NCI-H510A treated with DMSO at 0.1 percent for 48 hours (cell line): ENCODE results near the gene ZDHHC4.

ENCODE experiments used
- DNase-seq: peaks from one replicate; lab custom pipeline; 2025; lab: John Stamatoyannopoulos, UW

The ZDHHC4 gene

GRCh38 chr7:6606866-6607583, 29.8 kb downstream of the ZDHHC4 start:
- DNase-seq = no peak

- DNase-seq = no peak
These were observed 30.4 kb downstream of the ZDHHC4 start for GRCh38 chr7:6607651-6608051.

- no peak for DNase-seq
These were observed 30.8 kb downstream of the ZDHHC4 start for GRCh38 chr7:6608081-6608480.

- no peak for DNase-seq
These were observed 31.5 kb downstream of the ZDHHC4 start for GRCh38 chr7:6608794-6609193.

- DNase-seq = no peak
These were observed 35.6 kb downstream of the ZDHHC4 start for GRCh38 chr7:6612819-6613218.

GRCh38 chr7:6613706-6614105, 36.5 kb downstream of the ZDHHC4 start:
- DNase-seq = no peak

- no peak for DNase-seq
These were observed 37.9 kb downstream of the ZDHHC4 start, which contains the start of gene ZNF853 for GRCh38 chr7:6614953-6615722. ZNF853 (plus strand) TSS chr7:6615610; CDS start chr7:6616175, 565 bp downstream.

GRCh38 chr7:6615723-6616555, 38.7 kb downstream of the ZDHHC4 start:
- DNase-seq = peak; percentile 63

- DNase-seq = no peak
These were observed 39.8 kb downstream of the ZDHHC4 start for GRCh38 chr7:6616854-6617643.

GRCh38 chr7:6618621-6619020, 41.4 kb downstream of the ZDHHC4 start:
- DNase-seq = no peak

GRCh38 chr7:6619961-6620360, 42.7 kb downstream of the ZDHHC4 start:
- DNase-seq = no peak

GRCh38 chr7:6621195-6622133, 44.2 kb downstream of the ZDHHC4 start:
- no peak for DNase-seq

GRCh38 chr7:6622134-6622710, 45.0 kb downstream of the ZDHHC4 start:
- DNase-seq = no peak

GRCh38 chr7:6623589-6624245, 46.5 kb downstream of the ZDHHC4 start:
- no peak for DNase-seq

GRCh38 chr7:6624246-6624611, 47.0 kb downstream of the ZDHHC4 start:
- no peak for DNase-seq

- peak; percentile 42 for DNase-seq
These were observed 50.8 kb downstream of the ZDHHC4 start for GRCh38 chr7:6628045-6628444.

GRCh38 chr7:6630007-6630849, 53.0 kb downstream of the ZDHHC4 start:
- DNase-seq = no peak

- DNase-seq = no peak
These were observed 54.4 kb downstream of the ZDHHC4 start for GRCh38 chr7:6631605-6632004.

GRCh38 chr7:6634021-6634420, 56.8 kb downstream of the ZDHHC4 start:
- DNase-seq = no peak
